Activated gamma-delta T cell (primary cell): ENCODE data around the gene NBPF8.
"Not testable (repeated sequence)": the region's sequence is repeated elsewhere in the genome, so short reads cannot be mapped to it uniquely, and the experiment has no call there.

Source experiments
- DNase-seq: peaks from one replicate; lab custom pipeline; 2025; lab: John Stamatoyannopoulos, UW
- total RNA-seq, 2 donors: gene quantifications; one replicate each; lab custom pipeline; 2026; lab: John Stamatoyannopoulos, UW

Gene NBPF8
- 93.2 to 108 reads per million in 2 donors for total RNA-seq

- peak; percentile 30 for DNase-seq
Observed at GRCh38 chr1:120414911-120415480, at the start of gene NBPF8. Gene NBPF8, plus strand, starts transcription at chr1:120415035. Its CDS starts 21,488 bp downstream, at chr1:120436523.

GRCh38 chr1:120367709-120368108, 47.1 kb upstream of the NBPF8 start:
- DNase-seq, result not testable (repeated sequence)

GRCh38 chr1:120386651-120387050, 28.2 kb upstream of the NBPF8 start:
- DNase-seq, result not testable (repeated sequence)

- not testable (repeated sequence) for DNase-seq
Observed at GRCh38 chr1:120388597-120389126, 26.2 kb upstream of the NBPF8 start.

DNA sequence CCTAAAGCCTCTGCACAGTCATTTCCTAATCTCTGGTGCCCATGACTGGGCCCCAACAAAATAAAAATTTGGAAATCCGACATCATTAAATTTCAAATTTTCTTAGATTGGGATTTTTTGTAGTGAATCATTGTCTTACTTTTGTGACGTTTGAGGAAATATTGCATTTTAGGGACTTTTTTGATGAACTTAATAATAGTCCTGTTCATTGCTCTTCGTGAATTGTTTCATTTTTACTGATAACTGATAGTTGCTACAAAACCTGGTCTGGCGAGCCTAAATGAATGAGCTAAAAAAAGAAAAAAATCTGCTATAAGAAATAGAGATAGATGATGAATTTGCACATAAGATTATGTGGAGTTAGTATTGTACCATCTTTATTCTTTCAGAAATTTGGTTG, 23.5 kb upstream of the NBPF8 start:
- not testable (repeated sequence) for DNase-seq

DNA sequence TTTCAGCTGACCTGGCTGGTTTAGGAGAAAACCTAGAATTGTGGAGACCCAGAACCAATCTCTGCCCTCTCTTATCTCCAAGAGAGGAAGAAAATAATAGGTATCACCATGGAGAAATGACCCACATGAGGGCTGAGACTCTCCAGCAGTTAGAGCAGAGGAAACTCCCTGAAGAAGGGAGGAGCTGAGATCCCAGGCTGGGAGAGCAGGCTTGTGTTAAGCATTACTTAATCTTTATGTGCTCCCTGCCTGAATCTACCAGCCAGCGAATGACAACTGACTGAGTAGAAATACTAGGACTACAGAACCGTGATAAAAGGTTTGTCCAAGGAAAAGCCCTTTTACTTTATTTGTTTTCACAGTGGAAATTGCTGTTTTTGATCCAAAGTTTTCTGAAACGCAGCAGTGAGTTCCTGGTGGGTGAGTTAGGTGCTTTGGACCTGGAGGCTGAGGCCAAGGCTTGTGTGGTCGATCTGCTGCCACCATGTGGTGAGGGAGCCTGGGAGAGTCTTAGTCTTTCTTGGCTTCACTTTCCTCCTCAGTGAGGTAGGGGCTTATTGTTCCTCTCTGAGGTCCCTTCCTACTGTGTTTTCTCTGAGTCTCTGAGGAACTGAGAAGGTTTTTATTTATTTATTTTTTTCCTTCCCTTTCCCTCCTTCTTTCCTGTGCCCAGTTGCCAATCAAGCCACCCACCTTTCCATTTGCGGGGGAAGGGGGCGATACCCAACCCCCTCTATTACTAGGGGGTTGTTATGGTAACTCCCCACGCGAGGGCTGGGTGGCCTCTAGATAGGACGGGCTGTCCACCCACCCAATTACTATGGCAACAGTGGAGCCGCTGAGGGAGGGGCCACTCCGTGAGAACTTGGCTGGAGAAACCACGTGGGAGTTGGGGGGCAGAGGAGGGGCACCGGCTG, 21.3 kb upstream of the NBPF8 start:
- not testable (repeated sequence) for DNase-seq

DNA sequence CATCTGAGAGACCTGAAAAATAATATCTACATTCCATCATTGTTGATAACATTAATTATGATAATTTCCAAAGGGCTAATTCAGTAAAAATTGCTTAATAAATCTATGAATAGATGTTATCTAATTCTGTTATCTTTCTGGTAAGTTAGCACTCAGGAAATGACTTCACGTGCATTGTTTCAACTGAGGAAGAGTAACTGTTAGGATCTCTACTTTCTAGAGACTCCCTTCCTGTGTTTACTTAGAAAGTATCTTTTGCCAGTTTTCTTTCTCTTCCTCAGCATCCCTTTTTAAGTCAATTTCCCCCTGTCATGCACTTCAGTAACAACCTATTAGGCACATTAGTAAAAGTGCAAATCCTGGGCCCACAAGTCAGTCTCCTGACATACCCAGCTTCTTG, 9.5 kb upstream of the NBPF8 start:
- DNase-seq, result not testable (repeated sequence)

GRCh38 chr1:120414451-120414850, 384 bp upstream of the NBPF8 start:
- DNase-seq, result not testable (repeated sequence)

GRCh38 chr1:120415492-120415961, 692 bp downstream of the NBPF8 start:
- DNase-seq, result not testable (repeated sequence)

DNA sequence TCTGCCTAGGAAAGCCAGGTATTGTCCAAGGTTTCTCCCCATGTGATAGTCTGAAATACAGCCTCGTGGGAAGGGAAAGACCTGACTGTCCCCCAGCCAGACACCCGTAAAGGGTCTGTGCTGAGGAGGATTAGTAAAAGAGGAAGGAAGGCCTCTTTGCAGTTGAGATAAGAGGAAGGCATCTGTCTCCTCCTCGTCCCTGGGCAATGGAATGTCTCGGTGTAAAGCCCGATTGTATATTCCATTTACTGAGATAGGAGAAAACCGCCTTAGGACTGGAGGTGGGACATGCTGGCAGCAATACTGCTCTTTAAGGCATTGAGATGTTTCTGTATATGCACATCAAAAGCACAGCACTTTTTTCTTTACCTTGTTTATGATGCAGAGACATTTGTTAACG, 10.2 kb downstream of the NBPF8 start:
- DNase-seq, result not testable (repeated sequence)

DNA sequence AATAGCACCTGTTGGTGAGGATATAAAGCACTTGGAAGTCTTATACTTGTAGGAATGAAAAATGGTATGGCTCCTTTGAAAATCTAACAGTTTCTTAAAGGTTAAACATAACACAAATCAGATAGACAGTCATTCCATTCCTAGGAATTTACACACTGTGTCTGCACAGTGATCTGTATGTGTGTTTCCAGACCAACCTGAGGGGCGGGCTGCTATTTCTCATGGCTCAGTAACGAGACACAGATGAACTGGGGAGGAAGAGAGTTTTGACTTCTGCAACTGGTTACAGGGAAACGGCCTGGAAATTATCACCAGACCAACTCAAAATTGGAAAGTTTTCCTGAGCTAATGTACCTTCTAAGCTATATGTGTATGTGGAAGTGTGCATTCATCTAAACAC, 16.8 kb downstream of the NBPF8 start:
- not testable (repeated sequence) for DNase-seq

- DNase-seq, result not testable (repeated sequence)
Observed at GRCh38 chr1:120433831-120434230, 19.0 kb downstream of the NBPF8 start.

GRCh38 chr1:120449124-120449523, 34.3 kb downstream of the NBPF8 start:
- not testable (repeated sequence) for DNase-seq
